ENCODE data around the gene MTUS2. TPM values are rescaled to one million over a fixed set of nuclear protein-coding genes. Genes with fewer than 3 reads are reported as not detected.
"Not testable (repeated sequence)": the region's sequence is repeated elsewhere in the genome, so short reads cannot be mapped to it uniquely, and the experiment has no call there.

The MTUS2 gene
- total RNA-seq, 2 donors from 2014 or later, result not detected

- no peaks in the 10 kb centered on the region for H3K4me1 Mint-ChIP-seq (ENCODE audit: low read depth in 2 of 2)
- no peaks in the 10 kb centered on the region for H3K36me3 Mint-ChIP-seq
- no peaks in the 10 kb centered on the region for H3K27me3 Mint-ChIP-seq
- ATAC-seq, result no peak
- H3K27ac Mint-ChIP-seq, result no peak overlapping the region
- peaks cover 23% of the 10 kb centered on the region for H3K9me3 Mint-ChIP-seq
- H3K4me3 Mint-ChIP-seq, result no peak overlapping the region
- no peak for DNase-seq (ENCODE audit: low spot score)
Observed at GRCh38 chr13:29210676-29211075, 390.5 kb downstream of the MTUS2 start.

DNA sequence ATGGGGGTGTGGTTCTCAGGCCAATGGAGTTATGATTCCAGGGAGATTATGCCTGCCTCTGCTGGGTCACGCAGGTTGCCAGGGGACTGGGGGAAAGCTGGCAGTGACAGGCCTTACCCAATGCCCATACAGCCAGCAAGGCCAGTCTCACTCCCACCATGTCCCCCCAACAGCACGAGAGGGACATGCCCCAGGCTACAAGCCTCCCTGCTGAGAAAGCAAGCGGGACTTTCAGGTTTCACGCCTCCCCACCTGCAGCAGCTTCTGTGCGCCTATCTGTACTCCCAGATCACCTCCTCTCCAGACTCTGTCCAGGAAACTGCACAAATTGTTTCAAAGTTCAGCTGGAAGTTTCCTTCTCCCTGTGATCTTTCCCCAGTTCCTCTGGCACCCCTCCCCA, 391.0 kb downstream of the MTUS2 start:
- H3K27me3 Mint-ChIP-seq; H3K27ac Mint-ChIP-seq; DNase-seq (ENCODE audit: low spot score); H3K36me3 Mint-ChIP-seq; H3K4me1 Mint-ChIP-seq (ENCODE audit: low read depth in 2 of 2); H3K4me3 Mint-ChIP-seq; ATAC-seq: not testable (repeated sequence)
- peaks cover 23% of the 10 kb centered on the region for H3K9me3 Mint-ChIP-seq

GRCh38 chr13:29222458-29222857, 402.3 kb downstream of the MTUS2 start:
- Mint-ChIP-seq H3K4me1 (ENCODE audit: low read depth in 2 of 2) (no peaks in the 10 kb centered on the region), H3K27me3 (no peaks in the 10 kb centered on the region), H3K9me3 (peaks cover 3% of the 10 kb centered on the region), H3K4me3 (no peak overlapping the region), H3K36me3 (no peaks in the 10 kb centered on the region), H3K27ac (no peak overlapping the region)
- DNase-seq (ENCODE audit: low spot score) (no peak), ATAC-seq (peak in 1 of 2 donors; percentile 15)

DNA sequence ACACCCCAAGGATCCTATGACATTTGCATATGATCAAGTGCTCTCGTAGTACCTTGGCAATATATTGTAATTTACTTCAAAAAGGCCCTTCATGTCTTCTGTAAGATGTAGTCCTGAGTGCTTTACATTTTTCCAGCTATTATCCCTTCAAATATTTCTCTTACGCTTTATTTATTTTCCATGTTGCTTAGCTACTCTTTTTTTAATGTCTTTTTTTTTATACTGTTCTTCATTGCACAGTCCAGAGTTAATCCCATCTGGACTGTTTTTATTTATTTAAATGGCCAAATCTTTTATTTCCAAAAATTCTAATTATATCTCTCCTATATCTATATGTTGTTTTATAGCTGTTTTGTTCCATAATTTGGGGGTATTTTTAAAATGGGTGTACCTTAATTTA, 404.1 kb downstream of the MTUS2 start:
- no peak overlapping the region for H3K27ac Mint-ChIP-seq
- ATAC-seq (no peak), DNase-seq (ENCODE audit: low spot score) (no peak)
- peaks cover 6% of the 10 kb centered on the region for H3K9me3 Mint-ChIP-seq
- H3K4me1 Mint-ChIP-seq (ENCODE audit: low read depth in 2 of 2), result no peaks in the 10 kb centered on the region
- H3K4me3 Mint-ChIP-seq, result no peak overlapping the region
- H3K36me3 Mint-ChIP-seq, result no peaks in the 10 kb centered on the region
- no peaks in the 10 kb centered on the region for H3K27me3 Mint-ChIP-seq

GRCh38 chr13:29227576-29227975, 407.4 kb downstream of the MTUS2 start:
- Mint-ChIP-seq H3K4me1 (ENCODE audit: low read depth in 2 of 2) (no peaks in the 10 kb centered on the region), H3K4me3 (no peak overlapping the region), H3K27me3 (no peaks in the 10 kb centered on the region), H3K36me3 (no peaks in the 10 kb centered on the region), H3K27ac (no peak overlapping the region), H3K9me3 (peaks cover 3% of the 10 kb centered on the region)
- DNase-seq (ENCODE audit: low spot score) (no peak), ATAC-seq (no peak)

DNA sequence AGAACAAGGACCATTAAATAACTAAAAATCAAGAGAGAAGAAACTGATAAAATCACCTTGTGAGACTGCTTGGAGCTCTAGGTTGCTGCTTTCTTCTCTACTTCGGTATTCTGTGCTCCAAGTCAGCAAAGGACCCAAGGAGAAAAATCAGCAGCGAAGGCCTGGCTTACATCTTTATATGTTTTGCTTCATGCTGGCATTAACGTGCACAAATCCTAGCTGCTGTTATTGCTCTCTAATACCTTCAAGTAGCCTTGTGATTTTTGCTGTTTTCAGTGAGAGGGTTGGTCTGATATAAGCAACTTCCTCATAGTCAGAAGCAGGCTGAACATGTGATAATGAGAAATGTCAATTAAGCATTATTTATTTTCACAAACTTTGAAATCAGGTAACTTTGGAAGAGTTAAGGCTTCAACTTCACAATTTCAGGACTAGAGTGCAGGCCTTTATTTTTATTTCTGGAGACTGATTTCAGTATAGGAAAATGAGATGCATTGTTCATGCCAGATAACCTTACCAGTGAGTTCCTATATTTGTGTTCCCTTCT, 410.2 kb downstream of the MTUS2 start:
- no peaks in the 10 kb centered on the region for H3K27me3 Mint-ChIP-seq
- no peaks in the 10 kb centered on the region for H3K36me3 Mint-ChIP-seq
- peaks cover 3% of the 10 kb centered on the region for H3K9me3 Mint-ChIP-seq
- no peak overlapping the region for H3K27ac Mint-ChIP-seq
- no peak overlapping the region for H3K4me3 Mint-ChIP-seq
- ATAC-seq (no peak), DNase-seq (ENCODE audit: low spot score) (no peak)
- no peaks in the 10 kb centered on the region for H3K4me1 Mint-ChIP-seq (ENCODE audit: low read depth in 2 of 2)

DNA sequence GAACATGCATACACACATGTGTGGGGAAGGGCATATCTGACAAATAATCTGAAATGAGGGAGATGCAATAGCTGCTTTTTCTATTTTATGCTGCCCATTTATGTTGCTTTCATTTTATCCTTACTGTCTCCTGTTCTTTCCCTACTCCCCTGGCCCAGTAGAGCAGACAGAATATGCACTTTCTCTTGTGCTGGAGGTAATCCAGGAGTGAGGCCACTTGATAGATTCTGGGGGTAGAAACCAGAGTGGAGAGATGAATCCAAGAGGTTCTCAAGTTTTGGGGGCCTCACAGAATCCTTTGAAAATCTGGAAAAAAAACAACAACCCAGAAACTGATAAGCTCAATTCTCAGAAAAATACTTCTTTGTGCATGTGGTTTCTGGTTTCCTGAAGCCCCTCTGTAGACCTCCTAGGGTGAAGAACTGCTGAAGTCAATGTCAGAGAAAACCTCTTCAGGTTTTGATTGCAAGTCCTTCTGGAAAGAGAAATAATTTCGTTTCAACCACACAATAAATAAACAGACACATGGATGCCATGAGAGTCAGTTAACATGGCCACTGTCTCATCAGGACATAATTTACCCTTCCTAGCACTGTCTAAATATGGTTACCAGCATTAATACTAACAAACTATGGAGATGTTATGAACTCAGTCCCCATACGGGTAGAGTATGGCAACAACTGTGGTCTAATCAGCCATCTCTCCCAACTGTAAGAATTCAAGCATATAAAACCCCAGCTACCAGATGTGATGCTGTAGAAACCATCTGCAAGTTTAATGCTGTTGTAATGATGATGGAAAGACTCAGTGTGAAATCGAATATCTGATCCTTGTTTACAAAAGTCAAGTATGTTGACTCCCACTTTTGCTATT, 419.8 kb downstream of the MTUS2 start:
- ATAC-seq, result no peak
- Mint-ChIP-seq H3K4me3 (no peak overlapping the region), H3K27ac (no peak overlapping the region), H3K27me3 (peaks cover 0 to 18% of the 10 kb centered on the region in 2 donors), H3K4me1 (ENCODE audit: low read depth in 2 of 2) (no peaks in the 10 kb centered on the region), H3K9me3 (peaks cover 16% of the 10 kb centered on the region), H3K36me3 (no peaks in the 10 kb centered on the region)
- DNase-seq (ENCODE audit: low spot score), result no peak

DNA sequence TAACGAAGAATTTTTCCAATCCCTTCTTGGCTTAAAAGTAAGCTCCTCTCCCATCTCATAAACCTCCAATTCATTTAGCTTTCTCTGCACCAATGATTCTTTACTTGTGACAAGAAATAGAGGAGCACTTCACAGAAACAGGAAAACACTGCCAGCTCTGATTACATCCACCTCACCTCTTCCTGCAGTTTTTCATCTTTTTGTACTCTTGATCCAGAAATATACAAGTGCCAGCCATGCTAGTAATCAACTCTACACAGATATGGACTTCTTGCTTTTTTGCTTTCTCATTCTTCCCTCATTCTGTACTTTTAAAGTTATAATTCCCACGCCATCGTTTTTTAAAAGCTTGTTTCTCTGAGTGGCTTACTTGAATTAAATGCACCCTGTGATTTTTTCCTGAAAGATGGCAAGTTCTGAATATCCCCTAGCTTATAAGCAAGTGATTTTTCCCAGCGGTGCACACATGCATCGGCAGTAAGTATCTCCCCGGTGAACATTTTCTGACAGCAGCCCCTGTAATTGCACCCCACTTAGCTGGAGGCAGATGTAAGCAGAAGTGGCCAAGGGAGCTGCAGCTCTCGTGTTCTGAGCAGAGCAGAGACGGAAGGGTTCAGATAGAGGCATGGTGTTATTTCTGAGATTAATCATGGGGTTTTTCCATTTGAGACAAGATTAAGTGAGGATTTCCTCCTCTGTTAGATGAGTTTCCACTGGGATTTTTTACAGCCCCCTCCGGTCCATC, 434.7 kb downstream of the MTUS2 start:
- ATAC-seq (no peak), DNase-seq (ENCODE audit: low spot score) (no peak)
- Mint-ChIP-seq H3K4me1 (ENCODE audit: low read depth in 2 of 2) (no peaks in the 10 kb centered on the region), H3K9me3 (peaks cover 4% of the 10 kb centered on the region), H3K36me3 (no peaks in the 10 kb centered on the region), H3K27ac (no peak overlapping the region), H3K27me3 (peaks cover 0 to 6% of the 10 kb centered on the region in 2 donors), H3K4me3 (no peak overlapping the region)

DNA sequence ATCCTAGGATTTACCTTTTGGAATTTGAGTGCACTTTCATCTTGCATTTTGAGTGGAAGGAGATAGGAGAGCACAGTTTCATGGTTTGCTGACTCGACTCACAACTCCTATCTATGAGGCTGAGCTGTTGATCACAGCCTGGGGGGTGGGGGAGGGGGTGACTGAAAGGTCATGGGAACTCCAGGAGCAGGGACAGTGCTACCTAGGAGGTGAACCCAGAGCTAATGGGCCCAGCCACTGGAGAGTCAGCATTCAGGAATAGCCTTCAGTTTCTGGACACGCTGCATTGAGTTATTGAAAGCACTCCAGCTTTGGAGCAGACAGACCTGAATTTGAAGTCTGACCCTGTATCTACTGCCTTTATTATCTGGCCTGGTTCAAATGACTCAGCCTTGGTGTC, 435.4 kb downstream of the MTUS2 start:
- DNase-seq (ENCODE audit: low spot score) (no peak), ATAC-seq (no peak)
- H3K4me3 Mint-ChIP-seq, result no peak overlapping the region
- peaks cover 0 to 6% of the 10 kb centered on the region in 2 donors for H3K27me3 Mint-ChIP-seq
- H3K27ac Mint-ChIP-seq, result no peak overlapping the region
- no peaks in the 10 kb centered on the region for H3K36me3 Mint-ChIP-seq
- no peaks in the 10 kb centered on the region for H3K4me1 Mint-ChIP-seq (ENCODE audit: low read depth in 2 of 2)
- peaks cover 4% of the 10 kb centered on the region for H3K9me3 Mint-ChIP-seq

GRCh38 chr13:29260684-29261083, 440.5 kb downstream of the MTUS2 start:
- DNase-seq (ENCODE audit: low spot score) (no peak), ATAC-seq (no peak)
- H3K27ac Mint-ChIP-seq, result no peak overlapping the region
- no peaks in the 10 kb centered on the region for H3K4me1 Mint-ChIP-seq (ENCODE audit: low read depth in 2 of 2)
- H3K27me3 Mint-ChIP-seq, result no peaks in the 10 kb centered on the region
- H3K9me3 Mint-ChIP-seq, result peaks cover 6% of the 10 kb centered on the region
- H3K4me3 Mint-ChIP-seq, result no peak overlapping the region
- H3K36me3 Mint-ChIP-seq, result no peaks in the 10 kb centered on the region

GRCh38 chr13:29266261-29266660, 446.1 kb downstream of the MTUS2 start:
- DNase-seq (ENCODE audit: low spot score), result no peak
- H3K9me3 Mint-ChIP-seq, result peaks cover 11% of the 10 kb centered on the region
- no peak overlapping the region for H3K4me3 Mint-ChIP-seq
- H3K4me1 Mint-ChIP-seq (ENCODE audit: low read depth in 2 of 2), result no peaks in the 10 kb centered on the region
- H3K36me3 Mint-ChIP-seq, result no peaks in the 10 kb centered on the region
- ATAC-seq, result no peak
- no peak overlapping the region for H3K27ac Mint-ChIP-seq
- H3K27me3 Mint-ChIP-seq, result peaks cover 1 to 4% of the 10 kb centered on the region in 2 donors

- peaks cover 4 to 9% of the 10 kb centered on the region in 2 donors for H3K27me3 Mint-ChIP-seq
- no peaks in the 10 kb centered on the region for H3K36me3 Mint-ChIP-seq
- no peak for DNase-seq (ENCODE audit: low spot score)
- no peak overlapping the region for H3K4me3 Mint-ChIP-seq
- no peaks in the 10 kb centered on the region for H3K4me1 Mint-ChIP-seq (ENCODE audit: low read depth in 2 of 2)
- ATAC-seq, result no peak
- peaks cover 14% of the 10 kb centered on the region for H3K9me3 Mint-ChIP-seq
- no peak overlapping the region for H3K27ac Mint-ChIP-seq
Observed at GRCh38 chr13:29266756-29267733, 446.9 kb downstream of the MTUS2 start.

DNA sequence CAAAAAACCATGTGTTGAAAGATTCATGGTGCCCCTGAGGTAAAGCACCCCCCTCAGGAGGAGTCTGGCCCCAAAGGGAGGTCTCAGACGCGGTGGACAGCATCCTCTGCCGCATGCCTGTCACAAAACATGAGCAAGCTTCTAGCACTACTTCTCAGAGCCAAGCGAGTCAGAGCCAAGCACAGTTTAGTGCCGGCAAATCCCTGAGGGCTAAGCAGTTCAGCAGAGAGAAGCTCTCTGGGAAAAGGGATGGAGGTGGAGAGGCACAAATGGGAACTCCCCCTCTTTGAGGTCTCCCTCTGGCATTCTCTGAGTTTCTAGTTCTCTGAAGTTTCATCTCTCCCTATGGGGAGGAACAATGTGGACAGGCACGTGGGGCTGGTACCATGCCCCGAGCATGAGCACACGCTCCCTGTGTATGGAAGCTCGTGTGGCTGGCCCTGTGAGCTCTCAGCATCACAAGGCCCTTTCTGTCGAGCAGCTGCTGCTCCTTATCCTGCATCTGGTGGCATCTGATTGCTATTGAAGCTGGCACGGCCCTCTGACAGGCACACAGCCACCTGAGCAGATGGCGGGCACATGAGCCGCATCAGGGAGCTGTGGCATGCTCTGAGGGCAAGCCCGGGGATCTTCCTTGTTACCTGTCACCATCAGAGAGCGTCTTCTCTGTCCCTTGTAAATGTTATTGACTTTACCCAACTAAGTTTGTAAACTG, 450.3 kb downstream of the MTUS2 start:
- Mint-ChIP-seq H3K4me3 (no peak overlapping the region), H3K4me1 (ENCODE audit: low read depth in 2 of 2) (no peaks in the 10 kb centered on the region), H3K9me3 (peaks cover 11% of the 10 kb centered on the region), H3K27ac (no peak overlapping the region), H3K36me3 (no peaks in the 10 kb centered on the region), H3K27me3 (peaks cover 4 to 9% of the 10 kb centered on the region in 2 donors)
- no peak for DNase-seq (ENCODE audit: low spot score)
- no peak for ATAC-seq
